SK-N-SH treated with all-trans-retinoic acid at 6 μM for 48 hours (cell line): ENCODE results near the gene SKIC8.
A peak's percentile ranks its signal among the peaks of the same experiment; 100 is the strongest.

Experiments
- ARNTL ChIP-seq: fragments of 450-650 bp; formaldehyde crosslinking; IDR thresholded peaks from 2 replicates; pipeline ENCODE4 v1.5.0; 2020; ENCODE audit warnings: low read depth, mild to moderate bottlenecking, moderate library complexity, borderline replicate concordance
- GLIS3 ChIP-seq: fragments of 250-450 bp; sonication (Bioruptor Pico); IDR thresholded peaks from 2 replicates; pipeline ENCODE4 v1.5.0; 2020; ENCODE audit warnings: mild to moderate bottlenecking, moderate library complexity
- ISL1 ChIP-seq: fragments of 250-450 bp; sonication (Bioruptor Pico); IDR thresholded peaks from 2 replicates; pipeline ENCODE4 v2.1.2; 2022; ENCODE audit warnings: mild to moderate bottlenecking, moderate library complexity
- PATZ1 ChIP-seq: fragments of 250-450 bp; sonication (Bioruptor Pico); IDR thresholded peaks from 2 replicates; pipeline ENCODE4 v1.8.0; 2020; ENCODE audit warnings: mild to moderate bottlenecking, moderate library complexity, borderline replicate concordance
- POU6F1 ChIP-seq: fragments of 250-450 bp; sonication (Bioruptor Pico); IDR thresholded peaks from 2 replicates; pipeline ENCODE4 v1.8.0; 2021; ENCODE audit warnings: low read depth, mild to moderate bottlenecking, moderate library complexity, borderline replicate concordance
- SNAI2 ChIP-seq: fragments of 250-450 bp; sonication (Bioruptor Pico); IDR thresholded peaks from 2 replicates; pipeline ENCODE4 v1.5.0; 2020; ENCODE audit warnings: mild to moderate bottlenecking, moderate library complexity
- ZNF8 ChIP-seq: fragments of 450-650 bp; formaldehyde crosslinking; IDR thresholded peaks from 2 replicates; pipeline ENCODE4 v1.5.0; 2020; ENCODE audit warnings: mild to moderate bottlenecking, moderate library complexity
- TF ChIP-seq, protein P1 (sequence below): fragments of 250-450 bp; sonication (Bioruptor Pico); IDR thresholded peaks from 2 replicates; pipeline ENCODE4 v1.5.0; 2020; ENCODE audit warnings: mild to moderate bottlenecking, moderate library complexity

DNA sequence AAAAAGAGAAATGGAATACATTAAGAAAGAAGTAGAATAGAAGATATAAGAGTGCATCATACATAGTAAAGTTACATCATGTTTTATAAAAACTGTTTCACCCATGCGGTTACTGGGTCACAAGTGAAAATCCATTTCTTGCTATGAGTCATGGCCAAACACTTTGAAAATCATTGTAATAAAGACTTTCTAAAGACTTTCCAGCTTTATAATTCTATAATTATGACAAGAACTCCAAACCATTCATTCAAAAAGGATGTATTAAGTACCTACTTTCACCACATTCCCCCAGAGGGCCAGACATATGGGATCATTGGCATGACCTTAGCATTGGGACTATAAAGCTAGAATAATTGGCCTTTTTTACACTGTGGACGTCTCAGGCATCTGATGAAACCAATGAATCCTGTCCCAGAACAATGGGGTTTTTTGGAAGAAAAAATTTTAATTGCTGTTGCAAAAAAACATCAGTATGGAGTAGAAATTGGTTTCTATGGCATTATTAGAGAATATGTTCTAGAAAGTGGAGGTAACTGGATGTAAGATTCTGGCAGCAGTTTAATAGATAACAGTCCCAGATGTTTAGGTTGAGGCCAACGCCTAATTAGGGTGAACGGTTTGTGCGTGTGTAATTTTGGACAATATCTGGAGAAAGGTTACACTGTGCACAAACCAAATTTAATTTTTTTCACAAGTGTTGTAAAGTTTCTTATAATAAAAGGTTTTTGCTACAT is 3.3 kb upstream of the SKIC8 start:
- no peak for TF ChIP-seq ARNTL (CRISPR knock-in tag)
- peak; percentile 82 for TF ChIP-seq PATZ1 (CRISPR knock-in tag)
- TF ChIP-seq, protein P1, sequence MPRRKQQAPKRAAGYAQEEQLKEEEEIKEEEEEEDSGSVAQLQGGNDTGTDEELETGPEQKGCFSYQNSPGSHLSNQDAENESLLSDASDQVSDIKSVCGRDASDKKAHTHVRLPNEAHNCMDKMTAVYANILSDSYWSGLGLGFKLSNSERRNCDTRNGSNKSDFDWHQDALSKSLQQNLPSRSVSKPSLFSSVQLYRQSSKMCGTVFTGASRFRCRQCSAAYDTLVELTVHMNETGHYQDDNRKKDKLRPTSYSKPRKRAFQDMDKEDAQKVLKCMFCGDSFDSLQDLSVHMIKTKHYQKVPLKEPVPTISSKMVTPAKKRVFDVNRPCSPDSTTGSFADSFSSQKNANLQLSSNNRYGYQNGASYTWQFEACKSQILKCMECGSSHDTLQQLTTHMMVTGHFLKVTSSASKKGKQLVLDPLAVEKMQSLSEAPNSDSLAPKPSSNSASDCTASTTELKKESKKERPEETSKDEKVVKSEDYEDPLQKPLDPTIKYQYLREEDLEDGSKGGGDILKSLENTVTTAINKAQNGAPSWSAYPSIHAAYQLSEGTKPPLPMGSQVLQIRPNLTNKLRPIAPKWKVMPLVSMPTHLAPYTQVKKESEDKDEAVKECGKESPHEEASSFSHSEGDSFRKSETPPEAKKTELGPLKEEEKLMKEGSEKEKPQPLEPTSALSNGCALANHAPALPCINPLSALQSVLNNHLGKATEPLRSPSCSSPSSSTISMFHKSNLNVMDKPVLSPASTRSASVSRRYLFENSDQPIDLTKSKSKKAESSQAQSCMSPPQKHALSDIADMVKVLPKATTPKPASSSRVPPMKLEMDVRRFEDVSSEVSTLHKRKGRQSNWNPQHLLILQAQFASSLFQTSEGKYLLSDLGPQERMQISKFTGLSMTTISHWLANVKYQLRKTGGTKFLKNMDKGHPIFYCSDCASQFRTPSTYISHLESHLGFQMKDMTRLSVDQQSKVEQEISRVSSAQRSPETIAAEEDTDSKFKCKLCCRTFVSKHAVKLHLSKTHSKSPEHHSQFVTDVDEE (CRISPR knock-in tag): no peak
- TF ChIP-seq SNAI2: no peak
- no peak; the same call in 1 of the 2 replicates for TF ChIP-seq POU6F1 (CRISPR knock-in tag)
- no peak for TF ChIP-seq ZNF8 (CRISPR knock-in tag)
- TF ChIP-seq ISL1 (CRISPR knock-in tag): peak; percentile 93
- no peak for TF ChIP-seq GLIS3 (CRISPR knock-in tag)
